A549 treated with ZK216348 at 1 μM for 4 hours (cell line): ENCODE measurements around the gene CASS4. TPM values are rescaled to one million over a fixed set of nuclear protein-coding genes. Genes with fewer than 3 reads are reported as not detected.

ENCODE experiments used
- total RNA-seq: library from RNA; stranded (reverse); fragments of 200-300 nt; extraction: Qiagen RNA extraction; gene quantifications from 5 replicates; pipeline ENCODE4 v1.2.3, GENCODE V29; 2022; ENCODE audit warnings: low read depth

The CASS4 gene, protein sequence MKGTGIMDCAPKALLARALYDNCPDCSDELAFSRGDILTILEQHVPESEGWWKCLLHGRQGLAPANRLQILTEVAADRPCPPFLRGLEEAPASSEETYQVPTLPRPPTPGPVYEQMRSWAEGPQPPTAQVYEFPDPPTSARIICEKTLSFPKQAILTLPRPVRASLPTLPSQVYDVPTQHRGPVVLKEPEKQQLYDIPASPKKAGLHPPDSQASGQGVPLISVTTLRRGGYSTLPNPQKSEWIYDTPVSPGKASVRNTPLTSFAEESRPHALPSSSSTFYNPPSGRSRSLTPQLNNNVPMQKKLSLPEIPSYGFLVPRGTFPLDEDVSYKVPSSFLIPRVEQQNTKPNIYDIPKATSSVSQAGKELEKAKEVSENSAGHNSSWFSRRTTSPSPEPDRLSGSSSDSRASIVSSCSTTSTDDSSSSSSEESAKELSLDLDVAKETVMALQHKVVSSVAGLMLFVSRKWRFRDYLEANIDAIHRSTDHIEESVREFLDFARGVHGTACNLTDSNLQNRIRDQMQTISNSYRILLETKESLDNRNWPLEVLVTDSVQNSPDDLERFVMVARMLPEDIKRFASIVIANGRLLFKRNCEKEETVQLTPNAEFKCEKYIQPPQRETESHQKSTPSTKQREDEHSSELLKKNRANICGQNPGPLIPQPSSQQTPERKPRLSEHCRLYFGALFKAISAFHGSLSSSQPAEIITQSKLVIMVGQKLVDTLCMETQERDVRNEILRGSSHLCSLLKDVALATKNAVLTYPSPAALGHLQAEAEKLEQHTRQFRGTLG
- total RNA-seq, result 0.08 to 0.09 TPM in 2 of 5 replicates, not detected in the others

DNA sequence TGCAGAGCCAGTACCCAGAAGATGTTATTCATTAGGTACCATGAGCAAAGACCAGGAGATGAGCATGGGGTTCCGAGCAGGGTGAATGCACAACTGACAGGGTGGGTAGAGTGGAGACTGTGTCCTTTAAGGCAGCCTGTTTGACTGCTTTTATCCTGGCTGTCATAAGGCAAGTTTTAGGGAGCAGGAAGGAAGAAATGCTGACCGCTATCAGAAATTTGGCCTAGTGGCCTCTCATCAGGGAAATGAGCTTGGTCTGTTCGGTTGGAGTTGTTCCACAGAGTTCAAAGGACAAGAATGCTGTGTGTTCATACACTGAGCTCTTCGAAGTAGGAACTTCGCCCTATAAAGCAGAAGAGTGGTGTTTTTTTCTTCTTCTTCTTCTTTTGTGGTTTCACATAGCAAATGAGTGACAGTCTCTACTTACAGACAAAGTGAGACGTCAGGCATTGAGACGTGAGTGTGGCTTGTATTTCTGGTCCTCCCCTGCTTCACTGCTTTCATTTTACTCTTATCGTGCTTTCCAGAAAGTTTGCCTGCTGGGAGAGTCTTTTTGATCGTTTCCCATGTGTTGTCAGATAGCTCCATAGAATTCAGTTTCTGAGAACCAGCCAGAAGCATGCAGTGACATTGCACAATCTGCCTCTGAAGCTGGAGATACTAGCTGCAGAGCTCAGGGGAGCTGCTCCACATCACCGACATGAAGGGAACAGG lies at the start of gene CASS4:
TSS of gene CASS4 (plus strand) at position 502 of the 714 bp plus-strand sequence. CDS start at position 701, 199 bp downstream.

DNA sequence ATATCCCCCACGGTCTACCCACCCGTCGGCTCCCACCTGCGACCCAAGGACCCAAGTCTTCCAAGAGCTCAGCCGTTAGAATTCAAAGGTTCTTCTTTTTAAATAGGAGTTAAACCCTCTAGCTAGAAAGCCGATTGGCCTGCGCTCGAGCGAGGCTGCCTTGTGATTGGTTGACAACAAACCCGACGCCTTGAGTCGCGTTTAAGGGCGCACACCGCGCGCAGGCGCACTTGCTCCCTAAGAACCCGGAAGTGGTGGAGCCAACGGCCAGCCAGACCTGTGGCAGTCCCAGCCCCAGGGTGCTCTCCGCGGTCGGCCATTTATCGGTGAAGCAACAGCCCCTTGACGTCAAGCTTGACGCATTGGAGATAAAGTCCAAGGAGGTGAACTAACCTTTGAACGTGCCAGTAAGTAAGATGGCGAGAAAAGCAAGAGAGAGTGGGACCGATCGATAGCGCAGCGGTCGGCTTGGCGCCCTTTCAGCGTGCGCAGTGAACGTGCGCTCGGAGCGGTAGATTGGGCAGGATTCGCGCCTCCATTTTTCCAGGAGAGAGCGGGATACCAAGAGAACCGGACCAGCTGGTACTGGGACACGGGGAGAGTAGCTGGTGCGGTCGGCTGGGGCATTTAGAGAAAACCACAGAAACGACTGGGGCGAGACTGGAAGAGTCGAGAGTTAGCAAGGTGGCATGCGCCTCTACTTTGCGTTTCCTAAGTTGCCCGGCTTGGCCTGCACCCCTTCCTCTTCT lies 19.8 kb upstream of the CASS4 start, which contains the start of the genes AURKA and CSTF1:
TSS of gene AURKA (minus strand) at position 84 of the 749 bp plus-strand sequence. CDS start 4,018 bp downstream, outside the sequence.
TSS of gene CSTF1 (plus strand) at position 514 of the 749 bp plus-strand sequence. CDS start 2,908 bp downstream, outside the sequence.

DNA sequence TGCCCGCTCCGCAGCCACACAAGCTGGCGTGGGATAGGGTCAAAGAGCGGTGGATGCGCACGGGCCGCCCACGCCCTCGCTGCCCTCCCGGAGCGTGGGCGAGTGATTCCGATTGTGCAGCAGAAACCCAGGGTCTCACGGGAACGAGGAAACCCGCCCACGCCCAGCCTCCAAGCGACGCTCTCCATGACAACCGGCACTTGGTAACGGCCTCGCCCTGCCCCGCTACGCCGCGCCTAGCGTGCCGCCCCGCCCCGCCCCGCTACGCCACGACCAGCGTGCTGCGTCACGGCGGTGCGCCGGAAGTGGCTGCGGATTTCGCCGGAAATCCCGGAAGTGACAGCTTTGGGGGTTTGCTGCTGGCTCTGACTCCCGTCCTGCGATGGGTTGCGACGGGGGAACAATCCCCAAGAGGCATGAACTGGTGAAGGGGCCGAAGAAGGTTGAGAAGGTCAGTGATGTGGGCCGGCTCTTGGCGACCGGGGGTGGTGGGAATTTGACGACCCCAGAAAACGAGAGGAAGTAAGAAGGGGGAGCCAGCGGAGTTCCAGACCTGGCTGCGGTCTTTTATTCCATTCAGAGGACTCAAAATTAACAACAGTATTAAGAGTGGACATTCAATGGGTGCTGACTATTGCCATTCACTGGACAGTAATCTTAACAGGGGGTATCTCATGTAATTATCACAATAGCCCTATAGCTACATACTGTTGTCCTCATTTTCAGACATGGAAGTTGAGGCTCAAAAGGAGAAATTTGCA lies 56.4 kb downstream of the CASS4 start, which contains the start of gene RTF2:
TSS of gene RTF2 (plus strand) at position 312 of the 761 bp plus-strand sequence. CDS start at position 383, 71 bp downstream.

Other genes starting within 250 kb of the CASS4 start
- not detected in 5 replicates for gene MC3R, start 163.5 kb upstream of the CASS4 start, total RNA-seq
- 8.5 to 12.8 TPM (median 12.5 TPM) in 5 replicates for gene FAM210B, start 53.3 kb upstream of the CASS4 start, total RNA-seq
- 98.8 to 110 TPM (median 107 TPM) in 5 replicates for gene AURKA, start 20.0 kb upstream of the CASS4 start, total RNA-seq
- gene CSTF1, start 19.6 kb upstream of the CASS4 start, total RNA-seq, result 34.3 to 38.9 TPM (median 37.7 TPM) in 5 replicates
- 87.2 to 89.6 TPM (median 88.4 TPM) in 5 replicates for gene RTF2, start 56.4 kb downstream of the CASS4 start, total RNA-seq
- gene FAM209A, start 112.5 kb downstream of the CASS4 start, total RNA-seq, result 0.19 to 0.55 TPM (median 0.33 TPM) in 4 of 5 replicates, not detected in the other
- 0.34 to 1.00 TPM (median 0.75 TPM) in 4 of 5 replicates, not detected in the other for gene FAM209B, start 121.0 kb downstream of the CASS4 start, total RNA-seq
- gene TFAP2C, start 217.0 kb downstream of the CASS4 start, total RNA-seq, result 14.4 to 16.9 TPM (median 15.0 TPM) in 5 replicates